Measurements from ENCODE around the gene CAMTA1.

DNA sequence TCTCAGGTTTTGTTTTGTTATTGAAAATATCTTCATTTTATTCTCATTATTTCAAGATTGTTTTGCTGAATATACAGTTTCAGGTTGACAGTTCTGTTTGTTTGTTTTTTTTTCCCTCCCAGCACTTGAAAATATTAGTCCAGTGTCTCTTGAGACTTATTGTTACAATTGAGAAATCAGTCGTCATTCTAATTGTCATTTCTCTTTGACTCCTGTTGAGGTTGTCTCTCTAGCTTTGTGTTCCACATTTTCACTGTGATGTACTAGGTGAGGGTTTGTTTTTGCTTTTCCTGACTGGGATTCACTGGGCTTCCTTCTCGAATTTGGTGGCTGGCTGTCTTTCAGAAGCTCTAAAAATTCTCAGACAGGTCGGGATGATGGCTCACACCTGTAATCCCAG, 542.6 kb downstream of the CAMTA1 start:
- TF ChIP-seq, protein P1, sequence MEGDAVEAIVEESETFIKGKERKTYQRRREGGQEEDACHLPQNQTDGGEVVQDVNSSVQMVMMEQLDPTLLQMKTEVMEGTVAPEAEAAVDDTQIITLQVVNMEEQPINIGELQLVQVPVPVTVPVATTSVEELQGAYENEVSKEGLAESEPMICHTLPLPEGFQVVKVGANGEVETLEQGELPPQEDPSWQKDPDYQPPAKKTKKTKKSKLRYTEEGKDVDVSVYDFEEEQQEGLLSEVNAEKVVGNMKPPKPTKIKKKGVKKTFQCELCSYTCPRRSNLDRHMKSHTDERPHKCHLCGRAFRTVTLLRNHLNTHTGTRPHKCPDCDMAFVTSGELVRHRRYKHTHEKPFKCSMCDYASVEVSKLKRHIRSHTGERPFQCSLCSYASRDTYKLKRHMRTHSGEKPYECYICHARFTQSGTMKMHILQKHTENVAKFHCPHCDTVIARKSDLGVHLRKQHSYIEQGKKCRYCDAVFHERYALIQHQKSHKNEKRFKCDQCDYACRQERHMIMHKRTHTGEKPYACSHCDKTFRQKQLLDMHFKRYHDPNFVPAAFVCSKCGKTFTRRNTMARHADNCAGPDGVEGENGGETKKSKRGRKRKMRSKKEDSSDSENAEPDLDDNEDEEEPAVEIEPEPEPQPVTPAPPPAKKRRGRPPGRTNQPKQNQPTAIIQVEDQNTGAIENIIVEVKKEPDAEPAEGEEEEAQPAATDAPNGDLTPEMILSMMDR (conservative IDR thresholded peaks at IDR 0.05; ENCODE audit: low read length) = no peak
- TF ChIP-seq EZH2phosphoT487 (IDR thresholded peaks at IDR 0.05; ENCODE audit: borderline replicate concordance, low read depth, low read length) = no peak
